ENCODE measurements around the gene ARMCX5.

- TF ChIP-seq EZH2 (IDR thresholded peaks at IDR 0.05; ENCODE audit: borderline replicate concordance, low read depth, low read length, severe bottlenecking): no peak
- TF ChIP-seq CTCF (IDR thresholded peaks at IDR 0.05; ENCODE audit: borderline replicate concordance, extremely low read depth, low read length, poor library complexity, severe bottlenecking): no peak
Measured at GRCh38 chrX:102650903-102651241, 51.6 kb downstream of the ARMCX5 start.
